KOPT-K1 (cell line): ENCODE results near the gene CHIT1.
"Not testable (repeated sequence)": the region's sequence is repeated elsewhere in the genome, so short reads cannot be mapped to it uniquely, and the experiment has no call there.

Experiments
- H3K27ac ChIP-seq: fragments of 200-600 bp; sonication (generic); 2 replicates; pipeline ENCODE4 v1.5.1; 2016; ENCODE audit warnings: antibody characterized with exemption, mild to moderate bottlenecking, low read depth, low read length; ENCODE audit not compliant: poor library complexity, severe bottlenecking
- H3K36me3 ChIP-seq: fragments of 200-600 bp; sonication (generic); 2 replicates; pipeline ENCODE4 v1.5.1; 2017; ENCODE audit warnings: antibody characterized with exemption, mild to moderate bottlenecking, low read length, moderate library complexity; ENCODE audit not compliant: insufficient read depth
- H3K9me3 ChIP-seq: fragments of 200-600 bp; sonication (generic); 2 replicates; pipeline ENCODE4 v1.5.1; 2017; ENCODE audit warnings: antibody characterized with exemption, low read length, mild to moderate bottlenecking; ENCODE audit not compliant: insufficient read depth, poor library complexity, severe bottlenecking

Gene CHIT1

DNA sequence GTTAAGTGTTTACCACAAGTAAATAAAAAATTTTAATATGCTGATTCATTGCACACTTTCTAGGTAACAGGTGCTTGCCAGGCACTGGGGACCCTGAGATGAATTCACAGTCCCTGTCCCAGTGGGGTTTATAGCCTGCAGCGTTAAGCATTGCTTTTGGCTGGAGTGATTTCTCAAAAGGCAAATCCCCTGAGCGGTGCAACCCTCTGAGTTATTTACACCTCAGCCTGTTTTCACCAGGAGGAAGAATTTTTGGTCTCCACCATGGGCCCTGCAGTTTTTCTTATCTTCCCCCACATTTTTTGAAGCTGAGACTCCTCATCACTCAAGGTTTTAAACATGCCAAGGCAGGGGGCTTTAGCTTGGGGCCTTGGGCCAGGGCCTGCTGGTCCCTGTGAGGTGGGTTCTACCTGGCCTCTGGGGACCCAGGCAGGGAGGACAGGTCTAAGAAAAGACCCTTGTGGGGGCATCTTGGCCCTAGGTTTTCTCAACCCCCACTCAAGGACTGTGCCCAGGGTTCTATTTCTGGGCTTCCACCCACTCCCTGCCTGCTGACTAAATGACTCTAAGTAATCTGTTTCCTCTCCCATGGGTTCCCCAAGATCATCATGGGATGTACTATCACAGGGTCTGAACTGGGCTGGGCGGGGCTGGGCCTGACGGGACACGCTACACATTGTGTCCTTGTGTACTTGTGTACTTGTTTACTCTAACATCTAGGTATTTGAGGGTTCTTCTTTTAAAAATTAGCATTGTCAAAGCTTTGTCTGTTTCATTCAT lies 10.2 kb upstream of the CHIT1 start:
- Histone ChIP-seq H3K36me3 (no peaks in the 10 kb centered on the region), H3K27ac (no peak overlapping the region), H3K9me3 (peaks cover 15% of the 10 kb centered on the region)

DNA sequence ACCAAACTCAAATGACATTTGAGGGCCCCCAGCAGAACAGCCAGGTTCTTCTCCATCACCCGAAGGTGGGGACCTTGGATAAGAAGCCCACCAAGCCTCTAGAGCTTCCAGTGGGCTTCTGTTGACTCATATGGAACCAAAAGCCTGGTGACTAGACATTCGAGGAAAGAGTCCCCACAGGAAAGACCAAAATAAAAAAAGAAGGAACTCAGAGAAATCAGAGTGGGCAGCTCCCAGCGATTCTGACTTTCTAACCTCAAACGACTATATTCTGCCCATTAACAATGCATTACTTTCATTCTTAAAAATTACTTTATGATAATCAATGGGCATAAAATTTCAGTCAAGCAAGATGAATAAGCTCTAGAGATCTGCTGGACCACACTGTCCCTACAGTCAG lies 9.6 kb upstream of the CHIT1 start:
- Histone ChIP-seq H3K9me3 (peaks cover 15% of the 10 kb centered on the region), H3K27ac (no peak overlapping the region), H3K36me3 (no peaks in the 10 kb centered on the region)

DNA sequence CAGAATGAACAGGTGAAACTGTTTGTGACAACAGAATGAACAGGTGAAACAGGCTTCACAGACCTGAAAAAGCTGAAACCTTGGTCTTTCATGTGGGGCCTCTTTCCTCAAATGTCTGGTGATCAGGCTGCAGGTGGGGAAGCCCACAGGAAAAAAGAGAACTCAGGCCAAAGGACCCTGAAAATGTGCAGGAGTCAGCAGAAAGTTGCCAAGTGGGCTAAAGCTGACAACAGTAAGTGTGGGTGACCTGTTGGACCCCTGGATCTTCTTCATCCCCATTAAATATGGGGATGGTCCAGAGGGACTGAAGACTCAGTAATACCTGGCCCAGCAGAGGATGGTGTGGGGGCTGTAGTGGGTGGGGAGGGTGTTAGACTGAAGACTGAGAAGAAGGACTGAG lies 9.1 kb upstream of the CHIT1 start:
- no peak overlapping the region for H3K27ac ChIP-seq
- no peaks in the 10 kb centered on the region for H3K36me3 ChIP-seq

DNA sequence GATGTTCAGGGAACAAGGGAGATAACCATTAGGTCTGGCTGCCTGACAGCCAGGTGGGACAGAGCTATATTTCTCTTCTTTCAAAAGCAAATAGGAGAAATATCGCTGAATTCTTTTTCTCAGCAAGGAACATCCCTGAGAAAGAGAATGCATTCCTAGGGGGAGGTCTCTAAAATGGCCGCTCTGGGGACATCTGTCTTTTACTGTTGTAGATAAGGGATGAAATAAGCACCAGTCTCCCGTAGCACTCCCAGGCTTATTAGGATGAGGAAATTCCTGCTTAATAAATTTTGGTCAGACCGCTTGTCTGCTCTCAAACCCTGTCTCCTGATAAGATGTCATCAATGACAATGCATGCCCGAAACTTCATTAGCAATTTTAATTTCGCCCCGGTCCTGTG lies 5.4 kb upstream of the CHIT1 start:
- H3K27ac ChIP-seq, H3K36me3 ChIP-seq: not testable (repeated sequence)
- peaks cover 15% of the 10 kb centered on the region for H3K9me3 ChIP-seq

More for the DNA sequence above, 9.1 kb upstream of the CHIT1 start:
- peaks cover 15% of the 10 kb centered on the region for H3K9me3 ChIP-seq

DNA sequence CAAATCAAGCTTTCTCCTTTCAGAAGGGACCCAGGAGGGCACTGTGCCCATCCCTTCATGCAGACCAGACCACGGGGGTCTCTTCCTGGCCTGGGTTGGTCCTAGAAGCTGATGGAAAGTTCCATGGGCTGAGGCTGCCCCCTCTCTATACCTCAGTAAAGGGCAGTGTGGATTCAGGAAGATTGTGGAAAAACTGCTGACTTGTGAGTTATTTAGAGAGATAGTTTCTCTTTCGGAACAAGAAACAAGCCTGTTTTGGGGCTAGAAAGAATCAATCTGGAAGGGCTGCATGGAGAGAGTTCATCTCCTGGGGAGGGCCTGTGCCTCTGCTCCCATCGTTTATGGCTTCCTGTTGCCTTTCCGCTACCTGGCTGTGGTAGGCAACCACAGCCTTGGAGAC lies 803 bp downstream of the CHIT1 start:
- H3K9me3 ChIP-seq: no peaks in the 10 kb centered on the region
- no peak overlapping the region for H3K27ac ChIP-seq
- no peaks in the 10 kb centered on the region for H3K36me3 ChIP-seq

DNA sequence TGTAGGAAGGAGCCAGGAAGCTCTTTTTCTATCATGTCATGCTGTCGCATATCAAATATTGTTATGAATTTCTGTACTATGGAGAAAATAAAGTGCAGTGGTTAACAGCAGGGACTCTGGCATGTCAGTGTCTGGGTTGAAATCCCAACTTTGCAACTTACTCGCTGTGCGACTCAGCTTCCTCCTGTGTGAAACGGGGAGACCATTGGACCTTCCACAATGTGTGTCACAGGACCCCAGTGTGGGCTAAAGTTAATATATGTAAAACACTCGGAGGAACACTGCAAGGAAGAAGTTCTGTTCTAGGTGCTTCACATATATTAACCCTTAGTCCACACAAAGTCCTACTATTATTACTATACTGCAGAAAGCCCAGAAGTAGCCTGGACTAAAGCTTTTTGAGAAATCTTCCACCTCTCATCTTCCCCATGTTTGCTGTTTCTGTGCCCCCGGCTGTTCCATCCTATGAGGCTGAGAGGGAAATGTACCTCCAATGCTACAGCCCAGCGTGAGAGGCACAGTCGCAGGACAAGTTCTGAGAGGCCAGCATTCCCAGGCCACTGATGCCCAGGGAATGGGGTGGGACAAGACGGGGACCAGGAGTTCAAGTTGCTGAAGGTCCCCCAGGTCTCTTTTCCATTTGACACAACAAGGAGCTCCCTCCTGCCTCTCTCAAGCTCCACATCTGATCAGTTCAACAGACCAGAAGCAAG lies 1.9 kb downstream of the CHIT1 start:
- Histone ChIP-seq H3K9me3 (no peaks in the 10 kb centered on the region), H3K27ac (no peak overlapping the region)

DNA sequence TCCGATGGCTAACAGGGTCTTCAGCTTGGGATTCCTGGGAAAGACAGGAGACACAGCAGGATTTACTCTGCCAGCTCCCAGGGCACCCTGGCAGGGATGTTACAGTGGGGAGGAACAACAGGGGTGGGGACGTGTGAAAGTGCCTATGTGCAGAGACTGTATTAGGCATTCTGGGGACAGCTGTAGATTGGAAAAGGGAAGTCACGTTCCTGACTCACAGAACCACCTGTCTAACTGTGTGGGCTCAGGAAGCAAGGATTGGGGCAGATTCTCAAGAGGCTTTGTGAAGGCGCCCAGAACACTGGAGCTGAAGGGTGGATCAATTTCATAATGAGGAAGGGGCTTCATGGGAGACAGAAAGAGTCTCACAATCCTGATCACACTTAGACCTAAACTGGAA lies 4.4 kb downstream of the CHIT1 start:
- Histone ChIP-seq H3K36me3 (no peaks in the 10 kb centered on the region), H3K27ac (no peak overlapping the region), H3K9me3 (no peaks in the 10 kb centered on the region)

More for the DNA sequence above, 1.9 kb downstream of the CHIT1 start:
- no peaks in the 10 kb centered on the region for H3K36me3 ChIP-seq

DNA sequence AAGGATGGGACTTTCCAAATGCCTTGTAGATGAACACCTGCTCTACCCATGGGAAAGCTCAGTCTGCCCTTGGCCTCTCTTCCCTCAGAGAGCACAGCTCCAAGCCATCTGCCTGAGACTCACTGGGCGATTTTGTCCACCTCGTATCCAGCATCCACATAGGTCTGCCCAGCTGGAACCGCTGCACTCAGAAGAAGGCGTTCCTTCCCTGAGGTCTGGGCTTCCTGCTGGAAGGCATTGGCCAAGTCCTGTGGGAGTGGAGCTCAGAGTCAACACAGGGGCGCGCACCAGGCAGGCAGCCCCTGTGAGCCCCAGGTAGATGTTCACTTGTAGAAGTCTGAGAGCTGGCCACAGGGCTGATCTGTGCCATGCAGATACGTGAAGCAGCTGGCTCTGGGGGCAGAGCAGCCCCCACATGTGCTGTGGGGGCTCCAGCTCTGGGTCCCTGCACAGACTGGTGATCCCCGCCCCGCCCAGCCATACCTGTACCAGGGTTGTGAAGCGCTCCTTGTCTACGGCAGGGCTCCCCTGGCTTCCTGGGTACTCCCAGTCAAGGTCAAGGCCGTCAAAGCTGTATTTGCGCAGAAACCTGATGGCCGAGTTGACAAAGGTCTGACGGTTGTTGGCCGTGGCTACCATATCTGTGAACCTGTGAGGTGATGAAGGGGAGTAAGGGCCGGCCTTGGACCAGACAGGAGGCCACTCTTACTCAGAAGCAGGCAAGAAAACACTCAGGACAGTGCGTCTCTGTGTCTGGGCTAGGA lies 6.3 kb downstream of the CHIT1 start:
- Histone ChIP-seq H3K9me3 (no peaks in the 10 kb centered on the region), H3K27ac (no peak overlapping the region), H3K36me3 (no peaks in the 10 kb centered on the region)

DNA sequence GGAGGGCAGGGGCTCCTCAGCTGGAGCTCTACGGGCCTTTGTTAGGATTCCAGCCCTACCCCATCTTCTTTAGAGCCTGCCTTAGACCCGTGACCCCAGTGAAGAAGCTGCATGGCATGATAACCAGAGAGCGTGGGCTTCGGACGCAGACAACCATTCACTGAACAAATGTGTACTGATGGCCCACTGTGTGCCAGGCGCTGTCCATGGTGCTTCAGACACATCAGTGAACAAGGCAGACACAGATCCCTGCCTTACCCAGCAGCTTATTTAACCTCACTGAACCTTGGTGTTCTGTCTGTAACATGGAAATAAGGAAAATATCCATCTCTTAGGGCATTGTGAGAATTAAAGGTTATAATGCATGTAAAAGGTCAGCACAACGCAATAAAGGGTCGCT lies 9.5 kb downstream of the CHIT1 start:
- no peak overlapping the region for H3K27ac ChIP-seq
- H3K9me3 ChIP-seq: no peaks in the 10 kb centered on the region
- H3K36me3 ChIP-seq: no peaks in the 10 kb centered on the region

DNA sequence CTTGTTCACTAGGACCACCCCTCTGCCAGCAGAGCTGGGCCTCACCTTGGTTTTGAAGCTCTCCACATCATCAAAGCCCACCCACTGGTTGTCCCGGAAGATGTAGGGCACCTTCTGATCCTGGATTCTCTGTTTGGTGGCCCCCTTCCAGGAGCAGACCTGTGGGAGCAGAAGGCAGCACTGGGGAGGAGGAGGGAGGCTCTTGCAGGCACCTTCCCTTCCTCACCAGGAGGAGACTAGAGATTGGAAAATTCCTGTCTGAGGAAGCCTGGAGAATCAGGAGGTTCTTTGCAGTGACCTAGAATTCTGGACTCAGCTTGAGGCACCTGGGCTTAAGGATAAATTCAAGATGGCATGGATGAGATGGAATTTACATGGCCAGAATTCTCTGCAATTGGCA lies 10.3 kb downstream of the CHIT1 start:
- no peaks in the 10 kb centered on the region for H3K36me3 ChIP-seq
- H3K9me3 ChIP-seq: no peaks in the 10 kb centered on the region
- no peak overlapping the region for H3K27ac ChIP-seq

DNA sequence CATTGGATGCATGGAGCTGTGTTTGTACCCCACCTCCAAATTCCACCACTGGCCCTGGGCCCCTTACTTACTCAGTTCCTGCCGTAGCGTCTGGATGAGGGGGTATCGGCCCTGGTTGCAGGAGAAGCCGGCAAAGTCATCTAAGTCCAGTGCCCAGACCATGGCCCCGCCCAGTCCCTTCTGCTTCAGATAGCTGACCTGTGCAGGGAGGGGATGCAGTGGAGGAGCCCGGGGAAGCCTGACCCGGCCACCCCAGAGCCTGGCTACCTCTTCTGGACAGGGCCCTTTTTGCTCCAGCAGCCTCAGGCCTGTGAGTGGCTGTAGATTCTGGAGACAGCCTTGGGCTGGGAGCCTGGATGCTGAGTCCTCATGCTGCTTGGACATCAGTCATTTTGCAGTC lies 11.8 kb downstream of the CHIT1 start:
- Histone ChIP-seq H3K27ac (no peak overlapping the region), H3K9me3 (no peaks in the 10 kb centered on the region), H3K36me3 (no peaks in the 10 kb centered on the region)

DNA sequence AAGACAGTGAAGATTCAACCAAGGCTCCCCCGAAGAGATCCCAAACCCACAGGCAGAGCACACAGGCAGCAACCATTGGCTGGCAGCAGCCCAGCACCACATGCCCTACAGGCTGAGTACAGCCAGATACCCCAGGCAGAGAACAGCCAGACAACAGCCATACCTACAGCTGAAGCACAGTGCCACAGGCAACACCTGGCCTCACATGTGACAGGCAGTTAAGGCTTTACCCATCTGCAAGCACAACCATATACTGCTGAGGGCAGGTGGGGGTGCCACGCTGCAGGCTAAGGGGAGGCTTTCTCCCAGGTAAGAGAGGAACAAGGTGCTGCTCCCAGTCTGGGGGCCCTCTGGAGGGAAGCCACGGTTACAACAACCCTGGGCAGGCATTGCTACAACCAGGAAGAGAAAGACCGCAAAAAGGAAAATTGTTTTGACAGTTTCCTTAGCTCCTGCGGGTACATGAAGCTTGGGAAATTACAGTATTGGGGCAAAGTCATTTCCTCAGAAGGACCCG lies 12.3 kb downstream of the CHIT1 start:
- H3K27ac ChIP-seq: no peak overlapping the region
- H3K9me3 ChIP-seq: no peaks in the 10 kb centered on the region
- no peaks in the 10 kb centered on the region for H3K36me3 ChIP-seq

DNA sequence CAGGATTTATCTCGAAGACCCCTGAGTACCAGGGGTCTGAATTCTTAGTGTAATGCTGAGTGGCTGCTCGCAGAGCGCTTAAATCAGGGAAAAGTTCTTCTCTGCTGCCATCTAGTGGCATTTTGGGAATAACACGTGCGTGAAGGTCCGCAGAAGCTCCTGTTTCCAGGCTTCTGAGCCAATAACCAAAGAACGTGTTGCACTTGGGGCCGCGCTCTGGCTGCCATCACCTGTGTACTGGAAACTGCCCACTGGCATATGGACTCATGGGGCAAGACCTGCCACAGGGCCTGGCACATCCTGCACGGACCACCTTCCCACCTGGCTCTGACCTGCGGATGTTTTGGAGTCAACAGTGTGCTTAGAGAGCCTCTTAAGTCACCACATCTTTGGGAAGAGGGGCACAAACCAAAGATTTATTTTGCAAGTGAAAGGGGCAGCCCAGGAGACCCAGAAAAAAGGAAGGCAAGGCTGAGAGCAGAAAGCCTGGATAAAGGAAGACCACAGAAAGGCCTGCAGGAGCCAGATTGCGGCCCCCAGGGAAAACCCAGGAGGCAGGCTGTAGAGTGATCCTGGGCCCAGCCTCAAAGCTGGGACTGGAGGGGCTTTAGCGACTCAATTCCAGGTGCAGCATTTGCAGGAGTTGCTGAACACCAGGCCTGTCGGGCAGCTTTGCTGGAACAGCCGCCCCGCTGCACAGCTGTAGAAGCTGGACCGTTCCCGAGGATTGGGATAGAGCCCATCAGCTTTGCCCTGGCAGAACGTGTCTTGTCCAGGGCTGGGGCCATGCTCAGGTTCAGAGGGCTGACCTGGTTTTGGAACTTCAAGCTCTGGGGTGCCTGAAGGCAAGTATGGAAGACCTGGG lies 13.0 kb downstream of the CHIT1 start:
- no peaks in the 10 kb centered on the region for H3K36me3 ChIP-seq
- no peak overlapping the region for H3K27ac ChIP-seq
- H3K9me3 ChIP-seq: no peaks in the 10 kb centered on the region

DNA sequence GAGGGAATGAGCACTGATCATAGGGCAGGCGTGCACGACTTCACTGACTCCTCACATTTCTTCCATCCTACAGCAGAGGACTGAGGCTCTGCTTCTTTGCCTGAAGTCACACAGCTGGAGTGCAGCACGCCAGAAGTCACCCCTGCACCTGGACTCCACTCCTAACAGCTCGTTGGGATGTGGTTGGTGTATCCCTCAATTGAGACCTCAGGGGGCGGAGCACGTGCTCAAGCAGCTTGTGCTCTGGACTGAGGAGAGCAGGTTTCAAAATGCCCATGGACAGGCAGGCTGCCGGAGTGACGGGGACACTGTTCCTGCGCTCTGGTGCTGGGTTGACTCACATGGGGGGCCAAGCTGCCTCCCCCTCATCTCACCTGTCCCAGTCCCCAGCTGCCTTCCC lies 13.9 kb downstream of the CHIT1 start:
- no peak overlapping the region for H3K27ac ChIP-seq
- H3K9me3 ChIP-seq: no peaks in the 10 kb centered on the region
- H3K36me3 ChIP-seq: no peaks in the 10 kb centered on the region
